Endothelial cell of umbilical vein (primary cell): ENCODE data around the gene PIN1. TPM values are rescaled to one million over a fixed set of nuclear protein-coding genes. Genes with fewer than 3 reads are reported as not detected.

Experiments
- BruUV-seq: library from RNA; stranded (reverse); fragments of 400-500 nt; replicated peaks from 2 replicates; lab custom pipeline; 2021; lab: Mats Ljungman, UMichigan
- CTCF ChIA-PET: fragments of 300-600, 350-600 bp; sonication (Branson Sonifier 250); formaldehyde crosslinking; loops from one replicate; lab custom pipeline; 2021; ENCODE audit warnings: antibody characterized with exemption, inconsistent platforms; lab: Charles Lee
- POLR2A ChIA-PET: fragments of 300-600, 350-600 bp; sonication (Branson Sonifier 250); formaldehyde crosslinking; loops from one replicate; lab custom pipeline; 2021; ENCODE audit warnings: antibody characterized with exemption, inconsistent platforms; lab: Charles Lee
- DNase-seq: peaks from one replicate; pipeline ENCODE4 v3.0.0-alpha.2; 2011; ENCODE audit warnings: low read depth, low spot score
- FAIRE-seq: peaks from 2 replicates; lab custom pipeline; 2011; peaks lifted over from hg19 to GRCh38; lab: Jason Lieb, UNC
- H2AFZ ChIP-seq: 2 replicates; pipeline ENCODE4 v1.6.0; 2012; ENCODE audit warnings: low read depth, low read length, control low read depth, inconsistent platforms
- H3K27ac ChIP-seq: 2 replicates; pipeline ENCODE4 v1.5.1; 2011; ENCODE audit warnings: low read depth, mild to moderate bottlenecking, control low read depth, low read length, moderate library complexity; ENCODE audit not compliant: insufficient read depth
- H3K27me3 ChIP-seq, 2 experiments: 2 replicates each; pipeline versions ENCODE4 v1.6.0 to v1.6.1; 2011; ENCODE audit warnings: low read length in 2 of 2, mixed read lengths in 1 of 2; ENCODE audit not compliant: control insufficient read depth in 2 of 2, insufficient read depth in 2 of 2
- H3K36me3 ChIP-seq, 2 experiments: 2 replicates in 1 of 2; 3 replicates in 1 of 2; pipeline ENCODE4 v1.5.1; 2011; ENCODE audit warnings: low read length in 2 of 2, mild to moderate bottlenecking in 1 of 2, moderate library complexity in 1 of 2; ENCODE audit not compliant: control insufficient read depth in 2 of 2, insufficient read depth in 2 of 2; ENCODE audit errors: extremely low read depth in 1 of 2
- H3K4me1 ChIP-seq: 3 replicates; pipeline ENCODE4 v1.5.1; 2011; ENCODE audit warnings: mild to moderate bottlenecking, low read length; ENCODE audit not compliant: control insufficient read depth, insufficient read depth; ENCODE audit errors: extremely low read depth
- H3K4me2 ChIP-seq: 2 replicates; pipeline ENCODE4 v1.6.1; 2011; ENCODE audit warnings: low read length, control low read depth, mixed read lengths; ENCODE audit not compliant: insufficient read depth
- H3K4me3 ChIP-seq, 3 experiments: fragments of 200-600 bp in 1 of 3; sonication (generic), shearing (Covaris generic) in 1 of 3; replicated peaks in 1 of 3; 2 replicates each; pipeline ENCODE4 v1.5.1; 2011 to 2016; ENCODE audit warnings: control low read depth in 3 of 3, low read length in 3 of 3, mild to moderate bottlenecking in 2 of 3, inconsistent platforms in 1 of 3, low read depth in 1 of 3, moderate library complexity in 1 of 3; ENCODE audit not compliant: insufficient read depth in 1 of 3
- H3K79me2 ChIP-seq: 2 replicates; pipeline ENCODE4 v1.6.0; 2012; ENCODE audit warnings: low read length, inconsistent platforms; ENCODE audit not compliant: control insufficient read depth, insufficient read depth
- H3K9ac ChIP-seq: replicated peaks from 2 replicates; pipeline ENCODE3; 2011; ENCODE audit warnings: low read length, control low read depth; ENCODE audit not compliant: insufficient read depth; ENCODE audit errors: extremely low read depth
- H3K9me1 ChIP-seq: replicated peaks from 3 replicates; pipeline ENCODE4 v1.6.0; 2011; ENCODE audit warnings: mild to moderate bottlenecking, low read length; ENCODE audit not compliant: control insufficient read depth, insufficient read depth; ENCODE audit errors: extremely low read depth
- H3K9me3 ChIP-seq: replicated peaks from 2 replicates; pipeline ENCODE4 v1.5.1; 2012; ENCODE audit warnings: low read length, inconsistent platforms; ENCODE audit not compliant: control insufficient read depth, insufficient read depth
- H4K20me1 ChIP-seq: replicated peaks from 2 replicates; pipeline ENCODE3; 2011; ENCODE audit warnings: mild to moderate bottlenecking, low read length; ENCODE audit not compliant: control insufficient read depth, insufficient read depth; ENCODE audit errors: extremely low read depth
- EZH2 ChIP-seq: IDR thresholded peaks from 2 replicates; pipeline ENCODE4 v1.6.1; 2012; ENCODE audit warnings: borderline replicate concordance, low read depth, mild to moderate bottlenecking, moderate library complexity, low read length, inconsistent platforms; ENCODE audit not compliant: severe bottlenecking
- FOS ChIP-seq: IDR thresholded peaks from 2 replicates; pipeline ENCODE4 v1.6.1; 2011; ENCODE audit warnings: mild to moderate bottlenecking, low read length, moderate library complexity, borderline replicate concordance; ENCODE audit not compliant: insufficient read depth
- GATA2 ChIP-seq: IDR thresholded peaks from 2 replicates; pipeline ENCODE4 v1.7.0; 2011; ENCODE audit warnings: low read depth, mild to moderate bottlenecking, moderate library complexity, mixed read lengths, low read length; ENCODE audit not compliant: insufficient read length, insufficient read depth
- JUN ChIP-seq: IDR thresholded peaks from 2 replicates; pipeline ENCODE4 v1.6.1; 2011; ENCODE audit warnings: borderline replicate concordance, low read depth; ENCODE audit not compliant: insufficient read length, insufficient read depth
- MYC ChIP-seq: IDR thresholded peaks from one replicate; pipeline ENCODE4 v1.6.1; 2011; ENCODE audit warnings: mild to moderate bottlenecking, low read depth, low read length
- POLR2A ChIP-seq: IDR thresholded peaks from 2 replicates; pipeline ENCODE4 v1.6.1; 2012; ENCODE audit warnings: low read depth, mild to moderate bottlenecking, control low read depth, low read length
- POLR2AphosphoS5 ChIP-seq: IDR thresholded peaks from 2 replicates; pipeline ENCODE4 v1.6.1; 2012; ENCODE audit warnings: low read depth, mild to moderate bottlenecking, control low read depth, low read length, moderate library complexity; ENCODE audit not compliant: insufficient read depth
- dilution Hi-C: fragments of 300-500 bp; cut with MboI; formaldehyde crosslinking; loops from one replicate; pipeline ENCODE4 v1.15.0; 2019; ENCODE audit warnings: low sequenced_read_pairs; ENCODE audit not compliant: extremely low pct_ligation_motif_present
- intact Hi-C: fragments of 100-400 bp; cut with micrococcal nuclease; formaldehyde crosslinking; loops from one replicate; pipeline ENCODE4 v1.10.0; 2022
- polyA plus RNA-seq, 4 experiments: library from polyadenylated mRNA; depleted of rRNA in 3 of 4; stranded (reverse) in 3 of 4; unstranded in 1 of 4; fragments of >200 nt; gene quantifications; 2 replicates each; pipeline versions ENCODE4 v1.2.1 to v1.2.3, GENCODE V29; 2011 to 2012; ENCODE audit warnings: missing spikeins in 1 of 4
- total RNA-seq: library from RNA; stranded (reverse); gene quantifications from 2 replicates; pipeline ENCODE4 v1.2.3, GENCODE V29; 2021
- TF ChIP-seq, protein P1 (sequence below), 2 donors: IDR thresholded peaks; 1 replicate in 1 of 2; 2 replicates in 1 of 2; pipeline ENCODE4 v1.5.1; 2011; ENCODE audit warnings: low read length in 2 of 2, mild to moderate bottlenecking in 2 of 2, moderate library complexity in 2 of 2, control low read depth in 1 of 2, inconsistent platforms in 1 of 2, low read depth in 1 of 2; ENCODE audit not compliant: insufficient read depth in 1 of 2; ENCODE audit errors: extremely low read depth in 1 of 2
- TF ChIP-seq, protein P2 (sequence below): IDR thresholded peaks from 2 replicates; pipeline ENCODE4 v1.6.1; 2011; ENCODE audit not compliant: insufficient read depth, insufficient read length

Gene PIN1
- total and polyA plus RNA-seq, 2 donors (not counting 3 experiments of a cell fraction or from before 2014, with no cell fraction given) = 97.4 to 115 TPM

DNA sequence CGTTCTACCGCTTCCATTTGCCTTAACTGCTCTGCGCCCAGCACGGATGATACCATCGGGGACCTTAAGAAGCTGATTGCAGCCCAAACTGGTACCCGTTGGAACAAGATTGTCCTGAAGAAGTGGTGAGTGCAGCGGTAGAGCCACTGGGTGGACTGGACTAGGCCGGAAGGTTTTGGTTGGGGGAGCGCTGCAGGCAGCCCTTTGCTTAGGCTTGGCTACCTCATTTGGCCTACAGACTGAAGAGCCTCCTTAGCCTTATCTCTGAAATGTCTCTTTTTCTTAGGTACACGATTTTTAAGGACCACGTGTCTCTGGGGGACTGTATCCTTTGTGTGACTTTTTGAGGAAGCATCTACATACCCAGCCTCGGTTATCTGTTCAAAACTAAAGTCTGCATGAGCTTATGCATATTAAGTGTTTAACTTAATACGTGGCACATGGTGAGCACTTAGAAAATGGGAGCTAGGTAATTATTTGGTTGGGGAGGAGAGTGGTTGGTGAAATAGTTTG is 6.5 kb upstream of the PIN1 start:
- no peak for TF ChIP-seq JUN
- no peak for TF ChIP-seq GATA2
- no peak for TF ChIP-seq EZH2
- no peak for TF ChIP-seq MYC
- TF ChIP-seq, protein P1, sequence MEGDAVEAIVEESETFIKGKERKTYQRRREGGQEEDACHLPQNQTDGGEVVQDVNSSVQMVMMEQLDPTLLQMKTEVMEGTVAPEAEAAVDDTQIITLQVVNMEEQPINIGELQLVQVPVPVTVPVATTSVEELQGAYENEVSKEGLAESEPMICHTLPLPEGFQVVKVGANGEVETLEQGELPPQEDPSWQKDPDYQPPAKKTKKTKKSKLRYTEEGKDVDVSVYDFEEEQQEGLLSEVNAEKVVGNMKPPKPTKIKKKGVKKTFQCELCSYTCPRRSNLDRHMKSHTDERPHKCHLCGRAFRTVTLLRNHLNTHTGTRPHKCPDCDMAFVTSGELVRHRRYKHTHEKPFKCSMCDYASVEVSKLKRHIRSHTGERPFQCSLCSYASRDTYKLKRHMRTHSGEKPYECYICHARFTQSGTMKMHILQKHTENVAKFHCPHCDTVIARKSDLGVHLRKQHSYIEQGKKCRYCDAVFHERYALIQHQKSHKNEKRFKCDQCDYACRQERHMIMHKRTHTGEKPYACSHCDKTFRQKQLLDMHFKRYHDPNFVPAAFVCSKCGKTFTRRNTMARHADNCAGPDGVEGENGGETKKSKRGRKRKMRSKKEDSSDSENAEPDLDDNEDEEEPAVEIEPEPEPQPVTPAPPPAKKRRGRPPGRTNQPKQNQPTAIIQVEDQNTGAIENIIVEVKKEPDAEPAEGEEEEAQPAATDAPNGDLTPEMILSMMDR (IDR thresholded peaks at IDR 0.05; ENCODE audit: extremely low read depth in 1 of 2, insufficient read depth in 1 of 2, low read depth in 1 of 2, low read length in 2 of 2) = no peak
- no peak for TF ChIP-seq FOS
- TF ChIP-seq POLR2AphosphoS5 = no peak
- TF ChIP-seq, protein P2, sequence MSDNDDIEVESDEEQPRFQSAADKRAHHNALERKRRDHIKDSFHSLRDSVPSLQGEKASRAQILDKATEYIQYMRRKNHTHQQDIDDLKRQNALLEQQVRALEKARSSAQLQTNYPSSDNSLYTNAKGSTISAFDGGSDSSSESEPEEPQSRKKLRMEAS = no peak
- no peak for TF ChIP-seq POLR2A
- Histone ChIP-seq H3K9me3 (no peaks in the 10 kb centered on the region), H3K27me3 (no peaks in the 10 kb centered on the region), H3K4me2 (peak overlapping the region; percentile 91), H2AFZ (no peak overlapping the region), H3K36me3 (peaks cover 0 to 3% of the 10 kb centered on the region in 2 experiments), H3K79me2 (peaks cover 42% of the 10 kb centered on the region), H3K9ac (peak overlapping the region; percentile 80), H3K4me3 (peak overlapping the region; percentile 89 to 97 (median 91)), H3K4me1 (peaks cover 12% of the 10 kb centered on the region), H3K27ac (peak overlapping the region; percentile 48), H4K20me1 (no peaks in the 10 kb centered on the region), H3K9me1 (no peaks in the 10 kb centered on the region)
- DNase-seq (no peak), FAIRE-seq (no peak)
- POLR2A ChIA-PET = interaction anchor here (0.7 kb wide), 1 partner anchor 44 kb away, joined by 3 read pairs; no protein-coding TSS in a partner anchor
- intact Hi-C loops (no loop called here), dilution Hi-C loops (no loop called here)
- CTCF ChIA-PET = interaction anchor here (1.0 kb wide), 1 partner anchor 207 kb away, joined by 5 read pairs; the partner anchor contains the start of gene ZNF561
- TSS peak; percentile 55 for BruUV-seq
